Measurements from ENCODE around the gene RAP1GAP2. TPM values are rescaled to one million over a fixed set of nuclear protein-coding genes. Genes with fewer than 3 reads are reported as not detected.

RAP1GAP2 gene
- total RNA-seq, 2 experiments from 2014 or later = 0.31 to 0.50 TPM

- intact Hi-C loops (cut with micrococcal nuclease) = no loop called here
- Mint-ChIP-seq H3K36me3 (ENCODE audit: low read depth) (no peaks in the 10 kb centered on the region), H3K27ac (no peak overlapping the region), H3K4me3 (no peak overlapping the region), H3K9me3 (no peaks in the 10 kb centered on the region), H3K4me1 (ENCODE audit: low read depth) (no peaks in the 10 kb centered on the region), H3K27me3 (no peaks in the 10 kb centered on the region)
- POLR2A ChIA-PET = no interaction called here
- DNase-seq (no peak), ATAC-seq (no peak)
- no peak for TF ChIP-seq CTCF (IDR thresholded peaks at IDR 0.05)
- CTCF ChIA-PET = interaction anchor here (1.5 kb wide), 1 partner anchor 136 kb away, joined by 4 read pairs; no protein-coding TSS in a partner anchor
These were observed 125.2 kb downstream of the RAP1GAP2 start for GRCh38 chr17:2921443-2921842.

GRCh38 chr17:2924211-2924610 lies 128.0 kb downstream of the RAP1GAP2 start:
- intact Hi-C loops (cut with micrococcal nuclease) = no loop called here

GRCh38 chr17:2925011-2925410 lies 128.8 kb downstream of the RAP1GAP2 start:
- intact Hi-C loops (cut with micrococcal nuclease) = no loop called here
- TF ChIP-seq CTCF (IDR thresholded peaks at IDR 0.05) = no peak
- POLR2A ChIA-PET = no interaction called here
- ATAC-seq = no peak
- Mint-ChIP-seq H3K4me1 (ENCODE audit: low read depth) (no peaks in the 10 kb centered on the region), H3K27ac (no peak overlapping the region), H3K9me3 (no peaks in the 10 kb centered on the region), H3K27me3 (no peaks in the 10 kb centered on the region), H3K36me3 (ENCODE audit: low read depth) (no peaks in the 10 kb centered on the region), H3K4me3 (no peak overlapping the region)
- CTCF ChIA-PET = no interaction called here
- no peak for DNase-seq

More at GRCh38 chr17:2924211-2924610, 128.0 kb downstream of the RAP1GAP2 start:
- Mint-ChIP-seq H3K27me3 (no peaks in the 10 kb centered on the region), H3K4me3 (no peak overlapping the region), H3K36me3 (ENCODE audit: low read depth) (no peaks in the 10 kb centered on the region), H3K9me3 (no peaks in the 10 kb centered on the region), H3K4me1 (ENCODE audit: low read depth) (no peaks in the 10 kb centered on the region), H3K27ac (no peak overlapping the region)
- CTCF ChIA-PET = no interaction called here
- POLR2A ChIA-PET = interaction anchor here (0.6 kb wide), 1 partner anchor 52 kb away, joined by 3 read pairs; no protein-coding TSS in a partner anchor
- no peak for ATAC-seq
- TF ChIP-seq CTCF (IDR thresholded peaks at IDR 0.05) = no peak
- DNase-seq = no peak

GRCh38 chr17:2926019-2926650 lies 129.9 kb downstream of the RAP1GAP2 start:
- peaks cover 2% of the 10 kb centered on the region for H3K4me1 Mint-ChIP-seq (ENCODE audit: low read depth)
- no peaks in the 10 kb centered on the region for H3K36me3 Mint-ChIP-seq (ENCODE audit: low read depth)
- H3K4me3 Mint-ChIP-seq = no peak overlapping the region
- DNase-seq (no peak), ATAC-seq (no peak)
- no peak overlapping the region for H3K27ac Mint-ChIP-seq
- ChIA-PET POLR2A (no interaction called here), CTCF (no interaction called here)
- TF ChIP-seq CTCF (IDR thresholded peaks at IDR 0.05) = no peak
- no peaks in the 10 kb centered on the region for H3K9me3 Mint-ChIP-seq
- H3K27me3 Mint-ChIP-seq = no peaks in the 10 kb centered on the region
- intact Hi-C loops (cut with micrococcal nuclease) = no loop called here

GRCh38 chr17:2928294-2928890 lies 132.2 kb downstream of the RAP1GAP2 start:
- H3K4me1 Mint-ChIP-seq (ENCODE audit: low read depth) = peaks cover 2% of the 10 kb centered on the region
- POLR2A ChIA-PET = no interaction called here
- H3K4me3 Mint-ChIP-seq = no peak overlapping the region
- no peaks in the 10 kb centered on the region for H3K36me3 Mint-ChIP-seq (ENCODE audit: low read depth)
- no peak for TF ChIP-seq CTCF (IDR thresholded peaks at IDR 0.05)
- no peak for ATAC-seq
- no peak overlapping the region for H3K27ac Mint-ChIP-seq
- intact Hi-C loops (cut with micrococcal nuclease) = no loop called here
- DNase-seq = no peak
- CTCF ChIA-PET = no interaction called here
- no peaks in the 10 kb centered on the region for H3K27me3 Mint-ChIP-seq
- H3K9me3 Mint-ChIP-seq = no peaks in the 10 kb centered on the region

Data from activated CD8-positive, alpha-beta T cell treated with anti-CD3 and anti-CD28 coated beads for 36 hours (primary cell).